Activated CD4-positive, alpha-beta T cell treated with anti-CD3 and anti-CD28 coated beads, Interleukin-2, amount 50 U/mL, for 4 hours (primary cell): ENCODE data around the gene MAP1B.

Experiments used
- DNase-seq, 2 experiments: peaks; one replicate each; pipeline ENCODE4 v3.0.0-alpha.2; 2020

MAP1B gene

GRCh38 chr5:72199681-72200080 lies 92.4 kb downstream of the MAP1B start:
- no peak for DNase-seq

- DNase-seq, result no peak
Measured at GRCh38 chr5:72202331-72202825, 95.1 kb downstream of the MAP1B start.

GRCh38 chr5:72203251-72203845 lies 96.1 kb downstream of the MAP1B start:
- DNase-seq, result no peak

- no peak for DNase-seq
Measured at GRCh38 chr5:72204946-72205345, 97.7 kb downstream of the MAP1B start.

GRCh38 chr5:72205431-72206009 lies 98.2 kb downstream of the MAP1B start:
- no peak for DNase-seq

- DNase-seq, result no peak
Measured at GRCh38 chr5:72206160-72206559, 98.9 kb downstream of the MAP1B start.

- no peak for DNase-seq
Measured at GRCh38 chr5:72206994-72207393, 99.7 kb downstream of the MAP1B start.

GRCh38 chr5:72208324-72208926 lies 101.2 kb downstream of the MAP1B start:
- DNase-seq, result no peak

GRCh38 chr5:72209147-72210115 lies 102.2 kb downstream of the MAP1B start:
- no peak for DNase-seq

GRCh38 chr5:72210888-72211678 lies 103.8 kb downstream of the MAP1B start:
- DNase-seq, result no peak

- DNase-seq, result no peak
Measured at GRCh38 chr5:72212171-72212570, 104.9 kb downstream of the MAP1B start.

GRCh38 chr5:72213482-72213881 lies 106.2 kb downstream of the MAP1B start:
- DNase-seq, result no peak

GRCh38 chr5:72214168-72214567 lies 106.9 kb downstream of the MAP1B start:
- no peak for DNase-seq

GRCh38 chr5:72216756-72217155 lies 109.5 kb downstream of the MAP1B start:
- DNase-seq, result no peak

- no peak for DNase-seq
Measured at GRCh38 chr5:72221099-72221498, 113.8 kb downstream of the MAP1B start.

GRCh38 chr5:72221541-72221940 lies 114.3 kb downstream of the MAP1B start:
- no peak for DNase-seq

- no peak for DNase-seq
Measured at GRCh38 chr5:72222521-72222920, 115.2 kb downstream of the MAP1B start.

GRCh38 chr5:72223371-72223770 lies 116.1 kb downstream of the MAP1B start:
- DNase-seq, result no peak

- no peak for DNase-seq
Measured at GRCh38 chr5:72224946-72225463, 117.7 kb downstream of the MAP1B start.

GRCh38 chr5:72225741-72226140 lies 118.5 kb downstream of the MAP1B start:
- no peak for DNase-seq

GRCh38 chr5:72226950-72227349 lies 119.7 kb downstream of the MAP1B start:
- no peak for DNase-seq

- no peak for DNase-seq
Measured at GRCh38 chr5:72228960-72229359, 121.7 kb downstream of the MAP1B start.
